HG03175 (cell line): ENCODE data around the gene ANO1.

Experiments
- ATAC-seq: cut with Tn5 transposase; IDR thresholded peaks from one replicate; pipeline ENCODE4 v1.9.1; 2021; ENCODE audit warnings: mild to moderate bottlenecking, moderate library complexity; ENCODE audit not compliant: unreplicated experiment

ANO1 gene

DNA sequence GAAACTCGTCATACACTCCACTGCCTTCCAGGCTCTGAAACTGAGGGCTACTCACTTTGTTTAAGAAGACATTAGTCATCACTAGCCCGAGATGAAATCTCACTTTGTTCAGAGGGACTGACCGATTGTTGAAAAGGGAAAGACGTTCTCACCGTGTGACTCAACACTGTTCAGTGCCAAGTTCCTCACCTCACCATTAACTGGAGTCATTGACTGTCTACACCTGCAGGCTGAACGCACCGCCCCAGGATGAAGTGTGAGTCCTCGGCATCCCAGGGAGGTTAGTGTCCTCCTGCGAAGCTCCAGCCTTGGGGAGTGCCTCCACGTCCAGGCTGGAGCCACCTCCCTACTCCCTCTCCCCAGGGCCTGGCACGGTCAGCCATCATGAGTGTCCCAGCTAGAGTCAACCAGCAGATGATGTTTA lies 155.4 kb downstream of the ANO1 start:
- ATAC-seq = no peak

DNA sequence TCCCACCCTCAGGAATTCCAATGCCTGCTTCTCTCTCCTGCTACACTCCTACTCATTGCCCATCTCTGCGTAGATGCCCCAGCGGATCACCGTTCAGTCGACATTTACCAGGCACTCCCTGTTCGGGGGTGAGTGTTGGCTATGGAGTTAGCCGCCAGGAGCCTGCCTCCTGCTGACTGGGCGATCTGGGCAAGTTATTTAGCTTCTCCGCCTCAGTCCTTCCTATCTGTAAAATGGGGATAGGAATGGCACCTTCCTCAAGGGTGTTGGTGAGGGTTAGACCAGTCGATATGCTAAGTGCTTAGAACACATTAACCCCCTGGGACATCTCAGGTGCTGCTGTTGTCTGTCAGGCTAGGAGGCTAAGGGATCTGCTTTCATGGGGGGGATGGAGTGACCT lies 155.8 kb downstream of the ANO1 start:
- no peak for ATAC-seq
